K562 (cell line): ENCODE results near the gene PTK7. TPM values are rescaled to one million over a fixed set of nuclear protein-coding genes. Genes with fewer than 3 reads are reported as not detected.

Experiments
- CBX8 ChIP-seq: fragments of 200-600 bp; sonication (generic); IDR thresholded peaks from 2 replicates; pipeline ENCODE4 v1.6.1; 2012; ENCODE audit warnings: borderline replicate concordance, mixed run types, low read depth, mild to moderate bottlenecking, moderate library complexity, mixed read lengths, low read length, control low read depth, inconsistent platforms; ENCODE audit not compliant: poor library complexity, severe bottlenecking; ENCODE audit errors: extremely low read depth
- KLF10 ChIP-seq: fragments of 250-450 bp; sonication (Bioruptor Pico); IDR thresholded peaks from 2 replicates; pipeline ENCODE4 v1.6.1; 2021; ENCODE audit warnings: matching md5 sums
- REST ChIP-seq, 2 experiments: fragments of 450-650 bp; formaldehyde crosslinking in 1 of 2; IDR thresholded peaks; 2 replicates each; pipeline versions ENCODE4 v1.4.0 to v1.6.1; 2014 to 2020; ENCODE audit warnings: mild to moderate bottlenecking in 2 of 2, borderline replicate concordance in 1 of 2, low read depth in 1 of 2
- SLC30A9 ChIP-seq: fragments of 250-450 bp; sonication (Bioruptor Pico); IDR thresholded peaks from 2 replicates; pipeline ENCODE4 v1.8.0; 2022; ENCODE audit warnings: mild to moderate bottlenecking, moderate library complexity
- TARDBP ChIP-seq: fragments of 450-650 bp; IDR thresholded peaks from 2 replicates; pipeline ENCODE4 v1.6.1; 2016
- THAP12 ChIP-seq: fragments of 250-450 bp; sonication (Bioruptor Pico); IDR thresholded peaks from 2 replicates; pipeline ENCODE4 v1.9.0; 2021; ENCODE audit warnings: mild to moderate bottlenecking, inconsistent platforms
- THAP7 ChIP-seq: fragments of 250-450 bp; sonication (Bioruptor Pico); IDR thresholded peaks from 2 replicates; pipeline ENCODE4 v1.5.0; 2021
- U2AF1 ChIP-seq: fragments of 200-400 bp; formaldehyde crosslinking; optimal IDR thresholded peaks from 2 replicates; pipeline ENCODE3; 2017; ENCODE audit warnings: mild to moderate bottlenecking, low read depth, low read length, moderate library complexity
- ZNF253 ChIP-seq: fragments of 250-450 bp; sonication (Bioruptor Pico); conservative IDR thresholded peaks from 2 replicates; pipeline ENCODE4 v1.6.1; 2021; ENCODE audit warnings: mild to moderate bottlenecking
- ZNF778 ChIP-seq: fragments of 450-650 bp; formaldehyde crosslinking; IDR thresholded peaks from 2 replicates; pipeline ENCODE4 v1.4.0; 2020; ENCODE audit warnings: mild to moderate bottlenecking, moderate library complexity
- polyA plus RNA-seq, 8 experiments: library from polyadenylated mRNA; depleted of rRNA in 4 of 8; stranded (reverse) in 5 of 8; unstranded in 3 of 8; fragments of >200 nt; fragmentation: Nextera tagmentation in 2 of 8; fragmentation: Illumina TruSeq in 1 of 8; extraction: Ambion mirVana in 2 of 8; extraction: Trizol in 1 of 8; gene quantifications; 2 replicates each; pipeline versions ENCODE4 v1.2.1 to v1.2.3, GENCODE V29; 2011 to 2014; ENCODE audit warnings: inconsistent platforms in 1 of 8, missing spikeins in 1 of 8
- total RNA-seq, 7 experiments: library from RNA; depleted of rRNA in 6 of 7; stranded (reverse); fragments of >200 nt in 6 of 7; fragmentation: Illumina TruSeq in 2 of 7; extraction: Trizol in 2 of 7; gene quantifications; 2 replicates each; pipeline versions ENCODE4 v1.2.1 to v1.2.3, GENCODE V29; 2011 to 2021; ENCODE audit warnings: low replicate concordance in 1 of 7

The PTK7 gene
- total and polyA plus RNA-seq, 9 of the 15 experiments (the other 6 are each of a cell fraction or from before 2014, with no cell fraction given) = 0.20 to 6.8 (median 4.2) TPM

GRCh38 chr6:43196337-43196736, 120.2 kb downstream of the PTK7 start (continued):
- no peak for TF ChIP-seq CBX8
- no peak for TF ChIP-seq TARDBP
- no peak for TF ChIP-seq ZNF253 (CRISPR knock-in tag)
- TF ChIP-seq REST (IDR thresholded peaks at IDR 0.05; ENCODE audit: borderline replicate concordance) = no peak
- TF ChIP-seq REST (CRISPR knock-in tag; IDR thresholded peaks at IDR 0.05; ENCODE audit: low read depth) = no peak
- no peak for TF ChIP-seq U2AF1
- no peak for TF ChIP-seq THAP7 (CRISPR knock-in tag)
- no peak for TF ChIP-seq THAP12 (CRISPR knock-in tag)
- TF ChIP-seq ZNF778 (CRISPR knock-in tag) = no peak
- no peak for TF ChIP-seq SLC30A9
- no peak for TF ChIP-seq KLF10 (CRISPR knock-in tag)
